Globus pallidus (tissue), 1 donor: ENCODE measurements around the gene GAS6.

Experiments
- DNase-seq: peaks from one replicate; pipeline ENCODE4 v3.0.0-alpha.2; 2015; ENCODE audit warnings: low spot score

Gene GAS6

DNA sequence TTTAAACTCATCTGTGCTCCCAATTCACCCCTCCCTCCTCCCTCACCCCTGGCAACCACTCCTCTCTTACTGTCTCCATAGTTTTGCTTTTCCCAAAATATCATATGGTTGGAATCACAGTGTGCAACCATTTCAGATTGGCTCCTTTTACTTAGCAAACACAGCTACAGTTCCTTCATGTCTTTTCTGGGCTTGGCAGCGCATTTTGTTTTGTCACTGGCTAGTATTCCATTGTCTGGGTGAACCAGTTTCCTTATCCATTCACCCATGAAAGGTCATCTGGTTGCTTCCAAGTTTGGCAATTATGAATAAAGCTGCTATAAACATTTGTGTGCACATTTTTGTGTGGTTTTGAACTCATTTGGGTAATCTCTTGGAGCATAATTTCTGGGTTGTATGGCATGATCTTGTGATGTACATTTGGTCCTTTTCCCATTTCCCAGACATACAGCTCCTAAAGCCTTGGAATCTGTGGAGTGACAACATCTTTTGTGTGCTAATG is 23.9 kb upstream of the GAS6 start:
- DNase-seq = no peak

GRCh38 chr13:113886561-113887112 is 22.8 kb upstream of the GAS6 start:
- DNase-seq = no peak

- DNase-seq = no peak
Measured at GRCh38 chr13:113884821-113885220, 20.9 kb upstream of the GAS6 start.

DNA sequence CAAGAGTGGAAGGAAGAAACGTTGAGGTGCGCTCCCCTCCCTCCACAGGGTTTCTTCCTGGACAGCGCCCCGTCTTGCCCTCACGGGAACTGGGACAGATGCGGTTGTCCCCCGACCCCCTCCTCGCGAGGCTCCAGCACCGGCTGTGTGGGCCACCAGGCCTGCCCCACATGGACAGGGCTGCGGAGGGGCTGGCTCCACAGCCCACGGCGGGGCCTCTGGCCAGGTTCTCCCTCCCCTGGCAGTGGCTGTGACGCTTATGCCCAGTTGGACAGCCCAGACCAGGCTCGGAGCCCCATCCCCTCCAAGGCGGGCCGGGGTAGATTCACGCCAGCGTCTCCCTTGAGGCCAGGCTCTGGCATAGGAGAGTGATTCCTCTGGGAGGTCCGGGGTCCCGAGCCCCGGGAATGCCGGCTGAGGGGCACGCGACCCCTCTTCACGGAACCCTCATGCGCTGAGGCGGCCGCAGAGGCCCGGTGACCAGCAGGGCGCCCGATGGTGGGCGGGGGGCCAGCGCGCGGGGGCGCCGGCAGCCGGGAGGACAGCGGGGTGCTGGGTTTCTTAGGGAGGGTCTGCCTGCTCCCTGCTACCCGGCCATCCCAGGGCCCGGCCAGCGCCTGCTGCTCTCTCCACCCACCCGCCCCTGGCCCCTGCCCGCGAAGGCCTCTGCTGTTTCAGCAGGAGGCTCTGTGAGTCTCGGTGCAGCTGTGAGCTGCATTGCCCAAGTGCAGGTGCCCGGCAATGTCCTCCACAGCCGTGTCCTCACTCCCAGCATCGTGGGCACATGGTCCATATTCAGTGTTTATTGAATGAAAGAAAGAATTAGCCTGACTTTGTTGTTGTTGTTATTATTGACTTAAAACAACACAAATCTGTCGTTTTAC is 20.3 kb upstream of the GAS6 start:
- no peak for DNase-seq

GRCh38 chr13:113883314-113883811 is 19.5 kb upstream of the GAS6 start:
- no peak for DNase-seq

GRCh38 chr13:113882716-113883115 is 18.8 kb upstream of the GAS6 start:
- no peak for DNase-seq

- DNase-seq = no peak
Measured at GRCh38 chr13:113882267-113882630, 18.4 kb upstream of the GAS6 start.

DNA sequence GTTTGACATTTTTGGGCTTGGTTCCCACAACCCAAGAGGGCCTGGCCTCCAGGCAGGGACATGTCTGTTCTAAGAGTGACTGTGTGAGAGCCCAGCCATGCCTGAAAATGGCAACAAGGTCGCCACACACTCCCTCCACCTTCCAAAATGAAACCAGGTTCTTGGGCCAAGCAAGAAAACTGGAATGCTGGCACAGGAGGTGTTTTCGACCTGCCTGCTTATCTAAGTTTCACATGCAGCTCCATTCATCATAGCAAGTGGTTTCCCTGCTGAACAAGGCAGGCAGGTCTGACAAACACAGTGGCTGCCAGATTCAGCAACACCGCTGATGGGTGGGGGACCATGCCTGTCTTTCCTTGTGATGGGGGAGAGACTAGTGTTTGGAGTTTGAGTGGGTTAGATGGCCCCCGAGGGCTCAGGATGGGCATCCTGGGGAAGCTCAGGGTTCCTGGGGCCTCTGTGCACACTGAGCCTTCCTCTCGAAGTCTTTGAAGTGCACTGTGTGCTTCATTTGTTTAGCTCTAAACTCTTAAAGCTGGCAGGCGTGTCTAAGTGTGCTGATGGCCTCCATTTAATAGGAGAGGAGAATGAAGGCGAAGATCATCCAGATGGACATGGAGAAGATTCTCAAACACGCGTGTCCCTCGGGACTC is 17.9 kb upstream of the GAS6 start:
- DNase-seq = no peak

GRCh38 chr13:113880651-113881611 is 17.1 kb upstream of the GAS6 start:
- DNase-seq = no peak

DNA sequence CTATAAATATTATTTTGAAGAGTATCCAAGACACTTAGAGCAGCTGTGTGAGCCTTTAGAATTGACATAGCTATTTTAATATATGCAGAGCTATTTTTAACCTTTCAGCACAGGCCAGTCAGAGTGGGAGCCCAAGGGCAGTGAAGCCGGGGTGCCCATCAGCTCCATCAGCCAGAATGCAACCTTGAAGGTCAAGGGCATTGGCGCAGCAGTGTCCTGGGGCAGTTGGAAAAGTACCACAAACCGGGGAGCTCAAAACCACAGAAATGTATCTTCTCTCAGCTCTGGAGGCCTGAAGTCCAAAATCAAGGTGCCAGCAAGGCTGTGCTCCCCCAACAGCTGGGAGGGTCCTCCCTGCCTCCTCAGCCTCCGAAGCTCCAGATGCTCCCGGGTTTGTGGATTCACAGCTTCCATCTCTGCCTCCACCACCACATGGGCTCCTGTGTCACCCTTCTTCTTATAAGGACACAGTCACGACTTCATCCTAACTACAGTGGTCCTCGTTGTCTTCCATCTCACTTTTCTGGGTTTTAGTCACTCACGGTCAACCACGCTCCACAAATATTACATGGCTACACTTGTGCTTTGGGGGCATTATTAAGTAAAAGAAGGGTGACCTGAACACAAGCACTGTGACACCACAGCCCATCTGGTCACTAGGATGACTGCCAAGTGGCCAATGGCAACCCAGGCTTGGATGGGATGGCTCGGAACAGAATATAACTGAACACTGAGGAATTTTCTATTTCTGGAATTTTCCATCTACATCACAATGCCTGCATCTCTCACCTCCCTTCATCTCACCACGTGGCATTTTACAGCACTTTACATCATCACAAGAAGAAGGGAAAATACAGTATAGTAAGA is 15.9 kb upstream of the GAS6 start:
- DNase-seq = no peak

GRCh38 chr13:113879017-113879416 is 15.1 kb upstream of the GAS6 start:
- DNase-seq = no peak

DNA sequence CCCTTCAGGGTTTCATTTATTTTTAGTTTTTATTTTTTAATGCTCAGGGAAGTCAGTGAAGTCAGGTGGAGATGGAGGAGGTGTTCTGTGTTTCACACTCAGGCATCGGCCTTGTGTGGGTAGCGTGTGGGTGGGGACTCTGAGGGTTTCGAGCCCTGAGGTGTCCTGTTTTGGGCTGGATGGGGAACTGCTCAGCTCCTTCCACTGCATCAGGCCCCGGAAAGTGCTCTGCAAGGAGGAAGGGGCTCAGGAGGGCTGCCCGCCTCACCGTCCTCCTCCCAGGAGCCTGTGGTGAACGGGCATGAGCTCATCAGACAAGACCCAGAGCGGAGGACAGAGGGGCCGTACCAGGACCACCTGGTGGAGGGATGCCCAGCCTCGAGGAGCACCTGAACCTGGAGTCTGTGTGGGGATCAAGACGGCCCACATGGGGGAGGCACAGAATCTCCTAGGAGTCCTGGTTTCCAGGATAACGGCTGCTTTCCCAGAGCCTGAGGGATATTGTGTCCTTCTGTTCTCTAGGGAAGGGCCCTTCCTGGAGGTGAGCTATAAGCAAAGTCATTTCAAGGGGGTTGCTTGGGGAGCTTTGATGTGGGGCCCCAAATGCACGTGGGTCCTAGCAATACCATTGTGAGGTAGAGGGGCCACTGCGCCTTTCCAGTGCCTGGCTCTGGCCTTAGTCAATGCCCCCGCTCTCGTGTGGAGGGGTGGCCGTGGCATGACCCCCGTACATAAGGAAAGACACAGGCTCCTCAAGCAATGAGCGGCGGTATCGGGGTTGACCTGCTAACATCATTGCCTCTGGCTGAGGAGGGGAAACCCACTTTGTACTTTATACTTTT is 13.5 kb upstream of the GAS6 start:
- no peak for DNase-seq

- DNase-seq = no peak
Measured at GRCh38 chr13:113876346-113877148, 12.7 kb upstream of the GAS6 start.

GRCh38 chr13:113875837-113876281 is 12.0 kb upstream of the GAS6 start:
- DNase-seq = no peak

GRCh38 chr13:113875429-113875815 is 11.5 kb upstream of the GAS6 start:
- DNase-seq = no peak

DNA sequence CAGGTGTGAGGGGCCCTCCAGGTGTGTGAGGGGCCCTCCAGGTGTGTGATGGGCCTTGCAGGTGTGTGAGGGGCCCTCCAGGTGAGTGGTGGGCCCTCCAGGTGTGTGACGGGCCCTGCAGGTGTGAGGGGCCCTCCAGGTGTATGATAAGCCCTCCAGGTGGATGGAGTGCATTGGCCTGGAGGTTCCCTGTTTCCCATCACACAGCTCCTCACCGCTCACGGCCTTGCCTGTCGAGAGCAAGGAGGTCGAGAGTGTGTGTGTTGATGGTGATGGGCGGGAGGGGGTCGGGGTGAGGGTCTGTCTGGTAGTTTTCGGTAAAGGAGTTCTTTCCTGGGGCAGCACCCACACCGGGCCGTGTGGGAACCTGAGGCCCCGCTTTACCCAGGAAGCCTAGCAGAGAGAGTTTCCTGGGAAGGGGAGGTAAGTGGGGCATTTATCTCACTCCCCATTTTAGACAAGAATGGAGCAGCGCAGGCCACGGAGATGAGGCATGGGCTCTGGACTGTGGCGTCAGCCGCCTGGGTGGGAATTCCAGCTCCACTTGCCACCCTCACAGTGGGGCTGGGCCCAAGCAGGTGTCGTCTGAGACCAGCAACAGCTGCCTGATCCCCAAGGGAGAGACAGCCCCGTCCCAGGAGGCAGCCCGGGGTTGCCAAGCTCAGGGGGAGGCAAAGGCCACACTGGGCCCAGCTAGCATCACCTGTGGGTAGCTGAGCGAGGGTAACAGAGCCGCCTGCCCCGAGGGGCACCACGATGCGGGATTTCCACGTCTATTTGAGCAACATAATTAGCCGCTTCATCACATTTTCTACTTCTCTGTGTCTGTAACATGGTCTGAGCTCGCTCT is 10.9 kb upstream of the GAS6 start:
- no peak for DNase-seq

GRCh38 chr13:113874177-113874576 is 10.3 kb upstream of the GAS6 start:
- no peak for DNase-seq

DNA sequence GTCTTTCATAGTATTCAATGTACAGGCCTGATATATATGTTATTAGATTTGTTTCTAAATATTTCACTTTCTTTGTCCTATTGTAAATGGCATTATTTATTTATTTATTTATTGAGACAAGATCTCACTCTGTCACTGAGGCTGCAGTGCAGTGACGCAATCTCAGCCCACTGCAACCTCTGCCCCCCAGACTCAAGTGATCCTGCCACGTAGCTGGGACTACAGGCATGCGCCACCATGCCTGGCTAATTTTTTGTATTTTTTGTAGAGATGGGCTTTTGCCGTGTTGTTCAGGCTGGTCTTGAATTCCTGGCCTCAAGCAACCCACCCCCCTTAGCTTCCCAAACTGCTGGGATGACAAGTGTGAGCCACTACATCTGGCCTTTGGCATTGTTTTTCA is 5.4 kb upstream of the GAS6 start:
- DNase-seq = no peak
